IPS-NIHi7 (cell line): ENCODE measurements around the gene CFAP210.
"Not testable (repeated sequence)": the region's sequence is repeated elsewhere in the genome, so short reads cannot be mapped to it uniquely, and the experiment has no call there.

ENCODE experiments used
- DNase-seq: peaks from one replicate; pipeline ENCODE4 v3.0.0; 2012; ENCODE audit warnings: mixed read lengths; ENCODE audit errors: extremely low spot score

Gene CFAP210

DNA sequence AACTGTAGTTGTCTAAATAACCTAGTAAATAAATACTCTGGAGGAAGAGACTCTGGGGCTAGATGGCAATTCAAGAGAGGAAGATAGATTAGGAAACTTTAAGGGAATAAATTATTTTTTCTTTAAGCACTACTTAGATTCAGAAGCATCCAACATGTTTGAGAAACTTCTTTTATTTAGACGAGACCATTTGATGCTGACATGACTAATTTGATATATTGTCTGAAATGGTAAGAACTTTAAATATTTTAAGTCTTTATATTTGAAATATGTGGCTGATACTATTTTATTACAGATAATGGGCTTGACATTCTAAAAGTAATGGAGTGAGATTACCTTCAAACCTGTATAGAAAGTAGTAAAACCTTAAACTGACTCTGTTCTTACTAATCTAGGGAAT lies 73.7 kb downstream of the CFAP210 start:
- no peak for DNase-seq

DNA sequence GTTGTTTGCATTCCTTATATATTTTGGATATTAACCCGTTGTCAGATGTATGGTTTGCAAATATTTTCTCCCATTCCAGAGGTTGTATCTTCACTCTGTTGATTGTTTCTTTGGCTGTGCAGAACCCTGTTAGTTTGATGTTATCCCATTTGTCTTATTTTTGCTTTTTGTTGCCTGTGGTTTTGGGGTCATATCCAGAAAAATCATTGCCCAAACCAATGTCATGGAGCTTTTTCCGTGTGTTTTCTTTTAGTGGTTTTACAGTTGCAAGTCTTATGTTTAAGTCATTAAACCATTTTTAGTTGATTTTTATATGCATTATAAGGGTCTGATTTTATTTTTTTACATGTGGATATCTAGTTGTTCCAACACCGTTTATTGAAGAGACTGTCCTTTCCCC lies 74.3 kb downstream of the CFAP210 start:
- no peak for DNase-seq

DNA sequence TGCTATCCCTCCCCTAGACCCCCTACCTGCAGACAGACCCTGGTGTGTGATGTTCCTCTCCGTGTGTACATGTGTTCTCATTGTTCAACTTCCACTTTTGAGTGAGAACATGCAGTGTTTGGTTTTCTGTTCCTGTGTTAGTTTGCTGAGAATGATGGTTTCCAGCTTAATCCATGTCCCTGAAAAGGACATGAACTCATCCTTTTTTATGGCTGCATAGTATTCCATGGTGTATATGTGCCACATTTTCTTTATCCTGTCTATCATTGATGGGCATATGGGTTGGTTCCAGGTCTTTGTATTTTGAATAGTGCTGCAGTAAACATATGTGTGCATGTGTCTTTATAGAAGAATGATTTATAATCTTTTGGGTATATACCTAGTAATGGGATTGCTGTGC lies 78.2 kb downstream of the CFAP210 start:
- not testable (repeated sequence) for DNase-seq

DNA sequence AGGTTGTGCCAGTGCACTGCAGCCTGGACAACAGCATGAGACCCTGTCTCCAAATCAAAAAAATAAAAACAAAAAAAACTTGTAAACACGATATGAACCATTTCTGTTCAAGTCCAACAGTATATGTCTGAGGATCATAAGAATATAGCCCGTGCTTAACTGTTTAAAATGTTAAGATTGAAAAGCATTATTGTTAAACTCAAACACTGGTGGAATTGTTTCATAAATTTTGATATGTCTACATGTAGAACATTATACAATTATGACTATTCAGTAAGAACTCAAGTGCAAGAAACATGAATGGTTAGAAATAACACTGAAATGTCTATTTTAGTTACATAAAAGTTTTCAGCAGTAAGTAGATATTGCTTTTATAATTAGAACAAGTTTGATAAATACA lies 80.3 kb downstream of the CFAP210 start:
- no peak for DNase-seq

DNA sequence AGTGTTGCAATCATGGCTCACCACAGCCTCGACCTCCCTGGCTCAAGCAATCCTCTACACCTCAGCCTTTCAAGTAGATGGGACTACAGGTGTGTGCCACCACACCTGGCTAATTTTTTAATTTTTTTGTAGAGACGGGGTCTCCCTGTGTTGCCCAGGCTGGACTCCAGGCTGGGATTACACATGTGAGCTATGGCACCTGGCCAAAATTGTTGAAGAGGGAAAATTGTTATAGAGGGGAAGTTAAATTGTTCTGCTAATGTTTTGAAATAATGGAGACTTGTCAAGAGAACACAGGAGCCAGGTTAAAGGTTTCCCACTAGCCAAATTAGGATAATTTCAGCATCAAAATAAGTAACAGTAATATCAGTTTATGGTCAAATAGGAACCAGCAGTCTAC lies 84.9 kb downstream of the CFAP210 start:
- DNase-seq, result no peak

DNA sequence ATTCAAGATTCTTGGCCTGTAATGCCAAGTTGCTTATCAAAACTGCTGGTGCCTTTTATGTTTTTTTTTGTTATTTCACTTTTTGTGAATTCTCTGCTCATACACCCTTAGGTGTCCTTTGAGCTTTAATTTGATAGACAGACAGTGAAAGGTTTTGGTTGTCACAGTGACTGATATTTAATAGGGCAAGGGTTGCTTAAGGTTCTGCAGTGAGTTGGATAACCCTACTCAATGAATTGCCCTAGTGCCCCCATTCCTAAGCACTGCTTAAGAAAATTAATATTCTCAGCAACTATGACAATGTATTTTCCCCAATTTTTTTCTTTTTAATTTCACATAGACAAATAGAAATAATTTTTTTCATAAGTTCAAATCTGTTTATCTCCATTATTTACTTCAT lies 94.6 kb downstream of the CFAP210 start:
- no peak for DNase-seq

DNA sequence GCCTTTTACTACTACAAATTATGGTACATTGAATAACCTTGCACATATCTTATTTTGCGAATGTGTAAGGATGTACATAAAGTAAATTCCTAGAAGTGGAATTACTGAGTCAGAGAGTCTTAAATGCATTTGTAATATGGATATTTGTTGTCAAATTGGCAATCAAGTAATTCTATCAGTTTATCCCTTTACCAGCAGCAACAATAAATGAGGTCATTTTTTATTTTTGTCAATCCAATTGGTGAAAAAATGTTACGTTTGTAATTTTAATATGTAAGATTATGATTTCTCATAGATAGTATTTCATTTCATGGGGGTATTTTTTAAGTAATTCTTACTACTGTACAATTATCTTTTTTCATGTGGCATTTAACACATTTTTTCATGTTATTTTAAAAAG lies 95.2 kb downstream of the CFAP210 start:
- no peak for DNase-seq

DNA sequence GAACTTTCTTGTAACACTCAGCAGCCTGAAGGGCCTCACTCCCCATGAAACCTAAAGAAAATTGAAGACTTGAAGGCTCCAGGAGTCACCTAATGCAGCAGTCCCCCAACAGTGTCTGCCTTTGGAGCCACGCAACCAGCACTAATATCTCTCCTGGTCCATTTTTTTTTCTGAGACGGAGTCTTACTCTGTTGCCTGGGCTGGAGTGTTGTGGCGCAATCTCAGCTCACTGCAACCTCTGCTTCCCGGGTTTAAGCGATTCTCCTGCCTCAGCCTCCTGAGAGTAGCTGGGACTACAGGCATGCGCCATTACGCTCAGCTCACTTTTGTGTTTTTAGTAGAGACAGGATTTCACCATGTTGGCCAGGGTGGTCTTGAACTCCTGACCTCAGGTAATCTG lies 97.7 kb downstream of the CFAP210 start:
- not testable (repeated sequence) for DNase-seq
